HG02571 (cell line): ENCODE results near the gene MED9.

Source experiments
- ATAC-seq: cut with Tn5 transposase; IDR thresholded peaks from one replicate; pipeline ENCODE4 v1.9.1; 2021; ENCODE audit warnings: mild to moderate bottlenecking, moderate library complexity; ENCODE audit not compliant: unreplicated experiment

The MED9 gene

GRCh38 chr17:17514993-17515933 lies 38.5 kb downstream of the MED9 start:
- ATAC-seq: no peak

GRCh38 chr17:17515934-17516930 lies 39.4 kb downstream of the MED9 start:
- no peak for ATAC-seq

GRCh38 chr17:17516941-17517720 lies 40.3 kb downstream of the MED9 start:
- no peak for ATAC-seq

- ATAC-seq: no peak
These were observed 41.2 kb downstream of the MED9 start for GRCh38 chr17:17518014-17518413.

- ATAC-seq: no peak
These were observed 42.2 kb downstream of the MED9 start for GRCh38 chr17:17518951-17519350.

- ATAC-seq: no peak
These were observed 43.1 kb downstream of the MED9 start for GRCh38 chr17:17519886-17520285.

GRCh38 chr17:17520599-17521232 lies 43.9 kb downstream of the MED9 start:
- no peak for ATAC-seq

- no peak for ATAC-seq
These were observed 46.4 kb downstream of the MED9 start for GRCh38 chr17:17523001-17523730.

- ATAC-seq: no peak
These were observed 47.1 kb downstream of the MED9 start for GRCh38 chr17:17523731-17524490.

- ATAC-seq: no peak
These were observed 48.5 kb downstream of the MED9 start for GRCh38 chr17:17525311-17525710.

- no peak for ATAC-seq
These were observed 49.2 kb downstream of the MED9 start for GRCh38 chr17:17525956-17526355.

GRCh38 chr17:17526369-17526768 lies 49.6 kb downstream of the MED9 start:
- ATAC-seq: no peak

GRCh38 chr17:17527534-17527933 lies 50.7 kb downstream of the MED9 start:
- ATAC-seq: no peak

GRCh38 chr17:17527956-17528500 lies 51.2 kb downstream of the MED9 start:
- no peak for ATAC-seq

GRCh38 chr17:17528696-17529652 lies 52.2 kb downstream of the MED9 start:
- no peak for ATAC-seq

GRCh38 chr17:17531156-17531555 lies 54.4 kb downstream of the MED9 start:
- ATAC-seq: no peak

- ATAC-seq: no peak
These were observed 56.2 kb downstream of the MED9 start for GRCh38 chr17:17532991-17533390.
